ENCODE measurements around the gene SLC44A1.
"Not testable (repeated sequence)": the region's sequence is repeated elsewhere in the genome, so short reads cannot be mapped to it uniquely, and the experiment has no call there.

SLC44A1 gene

DNA sequence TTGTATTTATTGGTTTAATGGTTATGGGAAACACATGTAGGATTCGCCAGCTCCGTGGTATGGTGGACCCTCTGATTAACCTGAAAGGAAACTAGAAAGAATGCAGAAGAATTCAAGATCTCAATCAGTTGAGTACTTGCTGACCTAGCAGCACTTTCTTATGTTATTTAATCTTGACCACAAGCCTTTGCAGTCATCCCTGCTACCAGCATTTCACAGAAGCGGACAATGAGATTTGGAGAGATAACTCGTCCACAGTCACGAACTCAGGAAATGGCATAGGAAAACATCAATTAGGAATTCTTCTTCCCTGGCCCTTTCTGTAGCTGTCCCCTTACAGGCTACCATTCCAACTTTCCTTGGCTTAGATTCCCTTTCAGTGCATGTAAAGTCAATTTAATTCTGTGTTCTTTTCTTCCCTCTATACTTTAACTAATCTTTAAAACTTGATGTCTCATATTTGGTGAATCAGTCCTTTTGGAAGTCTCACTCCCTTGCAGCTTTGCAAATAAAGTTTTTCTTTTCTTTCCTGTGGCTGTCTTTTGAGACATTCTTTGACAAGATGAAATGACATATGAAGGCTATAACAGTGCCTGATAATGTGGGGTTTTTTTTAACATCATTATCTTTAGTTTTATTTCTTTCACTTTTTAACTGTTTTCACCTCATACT, 1.3 kb upstream of the SLC44A1 start:
- DNase-seq: no peak

DNA sequence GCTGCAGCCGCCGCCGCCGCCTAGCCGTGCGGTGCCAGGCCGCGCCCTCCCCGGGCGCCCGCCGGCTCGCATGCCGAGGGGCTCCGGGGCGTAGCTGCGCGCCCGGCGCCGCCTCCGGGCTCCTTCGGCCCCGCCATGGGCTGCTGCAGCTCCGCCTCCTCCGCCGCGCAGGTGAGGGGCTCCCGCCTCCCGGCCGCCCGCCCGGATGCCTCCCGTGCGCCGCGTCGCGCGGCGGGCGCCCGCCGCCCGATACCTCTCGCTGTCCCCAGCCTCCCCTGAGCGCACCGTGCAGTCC, 230 bp downstream of the SLC44A1 start:
- no peak for DNase-seq

- DNase-seq: no peak
Observed at GRCh38 chr9:105245029-105245890, 809 bp downstream of the SLC44A1 start.

DNA sequence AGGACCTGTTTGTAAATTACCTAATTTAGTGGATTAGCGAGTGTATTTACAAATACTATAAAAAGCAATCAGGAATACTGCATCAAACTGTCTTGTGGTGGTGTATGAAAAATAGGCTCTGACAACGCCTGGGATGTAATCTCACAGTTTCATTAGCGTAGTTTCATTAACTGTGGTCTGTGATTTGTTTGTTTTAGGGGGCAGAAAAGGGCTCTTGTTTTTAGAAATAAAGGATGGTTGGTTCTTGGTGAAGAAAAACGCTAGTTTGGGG, 1.4 kb downstream of the SLC44A1 start:
- DNase-seq: no peak

GRCh38 chr9:105246656-105247173, 2.3 kb downstream of the SLC44A1 start:
- no peak for DNase-seq

- DNase-seq: no peak
Observed at GRCh38 chr9:105248691-105249090, 4.2 kb downstream of the SLC44A1 start.

DNA sequence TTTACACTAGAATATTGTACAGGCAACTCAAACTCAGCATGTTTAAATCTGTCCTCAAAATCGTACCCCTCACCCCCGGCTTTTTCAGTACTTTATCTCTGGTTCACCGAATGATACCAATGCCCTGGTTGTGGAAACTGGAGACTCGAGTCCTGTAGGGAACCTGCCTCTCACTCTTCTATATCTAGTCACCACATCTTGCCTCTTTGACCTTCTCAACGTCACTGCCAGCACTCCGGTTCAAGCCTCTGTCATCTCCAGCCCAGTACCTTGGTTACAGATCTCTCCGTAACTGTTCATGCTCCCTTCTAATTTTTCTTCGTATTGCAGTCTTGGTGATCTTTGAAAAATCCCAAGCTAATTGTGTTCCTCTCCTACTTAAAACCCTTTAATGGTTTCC, 6.7 kb downstream of the SLC44A1 start:
- no peak for DNase-seq

DNA sequence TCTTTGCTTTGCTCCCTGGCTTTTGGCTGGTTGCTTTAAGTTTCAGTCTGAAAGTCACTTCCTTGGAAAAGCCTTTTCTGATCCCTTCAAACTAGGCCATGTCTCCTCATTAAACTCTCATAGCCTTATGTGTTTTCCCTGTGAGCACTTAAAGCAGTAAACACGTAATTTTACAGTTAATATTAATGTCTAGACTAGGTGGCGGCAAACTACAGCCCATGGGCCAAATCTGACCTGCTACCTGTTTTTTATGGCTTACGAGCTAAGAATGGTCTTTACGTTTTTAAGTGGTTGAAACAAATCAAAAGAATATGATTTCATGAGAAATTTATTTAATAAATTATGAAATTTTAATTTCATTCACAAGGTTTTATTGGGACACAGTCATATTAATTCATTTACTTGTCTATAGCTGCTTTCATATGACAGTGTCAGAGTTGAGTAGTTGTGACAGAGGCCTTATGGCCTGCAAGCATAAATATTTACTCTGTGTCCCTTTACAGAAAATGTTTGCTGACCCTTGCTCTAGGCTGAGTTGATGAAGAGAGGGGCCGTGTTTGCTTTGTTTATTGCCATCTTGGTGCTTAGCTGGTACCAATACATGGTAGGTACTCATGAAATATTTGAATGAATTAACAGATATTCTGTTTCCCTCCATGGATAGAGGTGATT, 7.4 kb downstream of the SLC44A1 start:
- DNase-seq: no peak

DNA sequence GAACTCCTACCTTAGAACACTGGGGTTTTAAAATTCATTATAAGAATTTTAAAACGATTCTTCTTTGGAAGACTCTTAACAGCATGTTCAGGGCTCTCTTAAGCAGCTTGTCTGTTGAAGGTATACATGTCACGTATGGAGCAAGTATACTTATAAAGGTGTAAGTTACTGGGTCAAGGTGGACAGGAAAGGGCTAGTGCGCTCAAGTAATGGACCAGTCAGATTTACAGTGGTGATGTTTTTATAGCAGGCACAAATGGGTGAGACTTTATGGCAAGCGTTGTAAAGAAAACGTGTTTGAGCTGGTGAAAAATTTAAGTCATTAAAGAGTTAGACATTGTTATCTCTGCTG, 7.9 kb downstream of the SLC44A1 start:
- no peak for DNase-seq

- no peak for DNase-seq
Observed at GRCh38 chr9:105254226-105254625, 9.8 kb downstream of the SLC44A1 start.

DNA sequence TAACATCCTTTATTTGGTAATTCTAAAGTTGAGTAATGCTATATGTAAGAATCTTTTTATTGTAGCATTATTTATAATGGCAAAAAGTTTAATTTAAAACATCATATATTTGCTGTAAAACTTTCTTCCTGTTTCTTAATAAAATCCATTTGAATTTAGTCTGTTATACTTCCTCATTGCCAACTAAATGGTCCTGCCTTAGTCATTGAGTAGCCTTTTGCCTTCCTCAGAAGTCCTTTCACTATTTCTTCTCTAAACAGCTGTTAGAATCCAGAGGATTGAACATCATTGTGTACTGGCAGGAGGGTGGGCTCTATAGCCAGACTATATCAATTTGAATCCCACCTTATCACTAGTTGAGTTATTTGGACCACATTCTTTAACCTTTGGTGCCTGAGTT, 11.0 kb downstream of the SLC44A1 start:
- DNase-seq: no peak

- DNase-seq: not testable (repeated sequence)
Observed at GRCh38 chr9:105256569-105256968, 12.1 kb downstream of the SLC44A1 start.

GRCh38 chr9:105257809-105258208, 13.4 kb downstream of the SLC44A1 start:
- DNase-seq: no peak

- DNase-seq: no peak
Observed at GRCh38 chr9:105258225-105258737, 13.8 kb downstream of the SLC44A1 start.

DNA sequence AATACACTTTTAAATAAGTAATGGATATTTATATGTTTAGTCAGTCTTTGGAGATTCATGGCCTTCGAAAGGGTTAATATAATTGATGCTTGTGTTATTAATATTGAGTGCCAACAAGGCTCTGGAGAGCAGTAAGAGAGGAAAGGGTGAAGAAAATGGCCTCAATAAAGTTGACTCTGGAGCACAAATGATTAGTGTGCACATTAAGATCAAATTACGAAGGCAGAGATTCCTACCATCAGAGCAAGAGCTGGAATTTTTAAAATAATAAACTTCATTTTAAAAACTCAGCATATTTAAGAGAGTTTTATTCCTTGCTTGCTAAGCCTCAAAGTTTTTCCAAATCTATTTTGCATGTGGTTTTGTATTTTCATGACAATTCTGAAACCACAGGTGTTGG, 14.8 kb downstream of the SLC44A1 start:
- DNase-seq: no peak

- no peak for DNase-seq
Observed at GRCh38 chr9:105259731-105260612, 15.5 kb downstream of the SLC44A1 start.

GRCh38 chr9:105262497-105262896, 18.0 kb downstream of the SLC44A1 start:
- no peak for DNase-seq

- DNase-seq: no peak
Observed at GRCh38 chr9:105264380-105264779, 19.9 kb downstream of the SLC44A1 start.

- DNase-seq: not testable (repeated sequence)
Observed at GRCh38 chr9:105268254-105268653, 23.8 kb downstream of the SLC44A1 start.

DNA sequence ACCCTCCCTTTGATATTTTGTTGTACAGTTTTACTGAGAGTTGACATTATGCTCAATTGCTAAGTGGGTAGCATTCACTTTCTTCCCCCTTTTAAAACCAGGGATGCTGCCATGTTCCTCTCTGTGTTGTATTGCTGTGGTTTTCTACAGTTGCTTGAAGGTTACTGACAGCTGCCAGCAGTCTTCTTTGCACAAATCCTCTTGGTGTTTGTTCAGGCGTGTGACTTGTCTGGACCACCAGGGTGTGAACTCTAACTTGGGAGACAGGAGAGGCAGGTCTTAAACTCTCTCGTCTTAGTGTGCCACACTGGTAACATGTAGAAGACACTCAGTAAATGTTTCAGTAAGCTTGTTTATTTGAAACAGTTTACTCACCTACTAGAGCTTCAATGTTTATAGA, 25.1 kb downstream of the SLC44A1 start:
- DNase-seq: no peak

DNA sequence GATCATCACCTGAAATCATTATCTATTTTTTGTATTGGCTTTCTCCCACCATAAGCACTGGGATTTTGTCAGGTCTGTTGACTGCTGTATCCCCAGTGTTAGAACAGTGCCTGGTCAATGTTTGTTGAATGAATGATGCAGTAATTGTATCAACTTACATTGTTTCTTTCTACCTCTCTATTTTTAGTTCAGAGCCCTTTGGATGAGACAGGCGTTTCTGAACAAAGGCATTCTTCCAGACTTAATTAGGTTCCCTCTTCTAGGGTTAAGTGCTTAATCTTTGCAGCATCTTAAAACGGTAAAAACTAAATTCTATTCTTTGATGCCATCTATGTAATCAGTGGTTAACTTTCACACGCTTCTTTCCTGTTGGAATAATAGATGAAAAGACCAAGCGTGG, 26.3 kb downstream of the SLC44A1 start:
- DNase-seq: no peak

DNA sequence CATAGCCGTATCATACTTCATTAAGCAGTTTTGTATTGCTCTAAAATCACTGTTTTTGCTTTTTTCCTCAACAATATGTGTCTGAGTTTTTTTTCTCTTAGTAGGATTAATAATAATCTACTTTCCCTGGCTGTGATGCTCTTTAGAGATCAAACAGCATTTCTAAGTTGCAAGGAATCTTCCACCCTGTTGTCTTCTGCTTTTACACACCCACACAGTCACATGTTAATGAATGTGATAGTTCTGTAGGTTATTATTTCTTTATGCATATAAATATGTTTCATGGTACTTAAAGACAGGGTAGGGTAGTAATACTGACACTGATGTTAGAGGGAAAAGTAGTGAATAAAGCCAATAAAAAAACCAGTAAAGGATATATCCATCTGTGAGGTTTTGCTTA, 29.3 kb downstream of the SLC44A1 start:
- no peak for DNase-seq

DNA sequence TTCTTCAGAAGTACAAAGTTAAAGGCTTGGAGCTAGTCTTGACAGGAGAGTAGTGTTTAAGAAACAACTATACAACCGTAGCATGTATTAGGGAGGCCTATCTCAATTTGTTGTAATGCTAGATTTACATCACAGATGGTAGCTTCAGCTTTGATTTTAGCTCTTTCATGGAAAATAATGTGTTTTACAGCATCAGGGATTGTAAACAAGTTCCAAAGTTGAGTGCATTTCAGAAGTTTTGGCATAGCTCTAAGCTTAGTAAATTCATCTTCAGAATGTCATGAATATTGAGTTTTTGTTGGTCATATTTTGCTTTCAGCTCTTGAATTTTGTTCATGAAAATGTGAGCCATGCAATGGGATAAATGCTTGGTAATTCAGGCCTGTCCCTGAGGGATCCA, 30.7 kb downstream of the SLC44A1 start:
- DNase-seq: no peak
